NCI-H1436 treated with DMSO at 0.1 percent for 48 hours (cell line): ENCODE results near the gene CNTN4.
"Not testable (repeated sequence)": the region's sequence is repeated elsewhere in the genome, so short reads cannot be mapped to it uniquely, and the experiment has no call there.

Experiments used
- DNase-seq: peaks from one replicate; lab custom pipeline; 2025; lab: John Stamatoyannopoulos, UW

The CNTN4 gene

DNA sequence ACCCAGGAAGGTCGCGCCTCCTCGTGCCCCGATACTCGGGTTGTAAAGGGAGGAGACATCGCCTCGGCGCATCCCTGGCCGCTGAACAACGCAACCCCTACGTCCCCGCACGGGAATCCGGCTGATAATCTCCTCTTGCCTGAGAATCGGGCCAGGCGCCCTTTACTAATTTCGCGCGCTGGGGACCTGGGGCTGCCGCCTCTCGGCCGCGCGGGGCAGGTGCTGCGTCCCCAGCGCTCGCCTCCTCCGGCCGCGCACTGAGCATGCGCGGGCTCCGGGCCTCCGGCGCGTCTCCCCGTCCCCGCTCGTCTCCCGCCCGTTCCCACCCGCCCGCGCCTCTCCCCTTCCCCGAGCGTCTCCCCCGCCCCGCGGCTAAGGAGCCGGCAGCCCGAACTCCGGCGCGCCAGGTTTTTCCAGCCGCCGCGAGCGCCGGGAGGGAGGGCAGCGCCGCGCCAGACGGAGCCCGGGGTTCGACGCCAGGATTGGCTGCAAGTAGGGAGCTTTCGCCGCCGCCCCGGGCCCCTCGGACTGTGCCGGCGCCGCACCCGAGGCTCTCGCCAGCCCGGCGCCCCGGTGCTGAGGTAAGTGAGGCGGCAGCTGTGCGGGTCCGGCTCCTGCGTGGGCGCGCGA lies at the start of gene CNTN4:
CNTN4 (plus strand) TSS at position 469 of the 630 bp plus-strand sequence.
- no peak for DNase-seq

DNA sequence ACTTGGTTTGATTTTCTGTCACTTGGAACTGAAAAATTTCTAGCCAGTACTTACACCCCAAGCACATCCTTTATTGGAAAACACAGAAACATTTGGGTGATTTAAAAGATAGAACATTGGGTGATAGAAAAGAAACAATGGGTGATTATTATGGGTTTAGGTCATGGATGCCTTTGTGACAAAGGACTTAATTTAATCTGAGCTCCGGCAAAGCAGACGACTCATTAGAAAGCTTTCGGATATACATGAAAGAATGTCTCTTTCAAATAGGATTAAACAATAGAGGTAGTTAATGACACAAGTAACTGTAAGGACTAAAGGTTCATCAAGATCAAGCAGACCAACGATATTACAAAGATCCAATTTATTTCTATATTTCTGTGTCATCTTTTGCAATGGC lies 37.3 kb upstream of the CNTN4 start:
- no peak for DNase-seq

- no peak for DNase-seq
These were observed 27.1 kb upstream of the CNTN4 start for GRCh38 chr3:2071531-2071930.

GRCh38 chr3:2078821-2079220 lies 19.8 kb upstream of the CNTN4 start:
- no peak for DNase-seq

DNA sequence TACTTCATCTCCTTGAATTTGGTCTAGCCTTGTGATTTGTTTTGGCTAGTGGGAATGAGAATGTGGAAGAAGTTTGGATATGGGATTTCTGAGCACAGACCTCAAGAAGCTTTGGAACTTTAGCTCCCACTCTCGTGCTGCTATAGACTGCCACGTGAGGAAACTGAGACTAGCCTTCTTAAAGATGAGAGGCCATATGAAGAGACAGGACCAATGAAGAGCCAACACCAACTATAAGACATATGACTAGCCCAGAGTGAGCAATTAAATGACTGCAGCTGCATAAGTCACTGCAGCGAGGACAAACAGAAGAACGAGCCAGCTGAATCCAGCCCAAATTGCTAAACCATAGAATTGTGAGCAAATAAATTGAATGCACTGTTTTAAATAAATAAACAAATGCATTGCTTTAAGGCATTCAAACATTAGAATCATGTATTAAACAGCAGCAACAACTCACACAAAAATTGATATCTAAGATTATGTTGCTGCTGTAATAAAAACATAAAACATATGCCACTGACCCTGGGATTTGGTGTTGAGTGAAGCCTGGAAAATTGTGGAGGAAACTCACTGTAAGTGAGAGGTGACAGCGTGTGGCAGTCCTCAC lies 15.7 kb upstream of the CNTN4 start:
- no peak for DNase-seq

DNA sequence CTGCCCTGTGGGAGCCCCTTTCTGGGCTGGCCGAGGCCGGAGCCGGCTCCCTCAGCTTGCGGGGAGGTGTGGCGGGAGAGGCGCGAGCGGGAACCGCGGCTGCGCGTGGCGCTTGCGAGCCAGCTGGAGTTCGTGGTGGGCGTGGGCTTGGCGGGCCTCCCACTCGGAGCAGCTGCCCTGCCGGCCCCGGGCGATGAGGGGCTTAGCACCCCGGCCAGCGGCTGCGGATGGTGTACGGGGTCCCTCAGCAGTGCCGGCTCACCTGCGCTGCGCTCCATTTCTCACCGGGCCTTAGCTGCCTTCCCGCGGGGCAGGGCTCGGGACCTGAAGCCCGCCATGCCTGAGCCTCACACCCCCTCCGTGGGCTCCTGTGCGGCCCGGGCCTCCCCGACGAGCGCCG lies 15.1 kb upstream of the CNTN4 start:
- not testable (repeated sequence) for DNase-seq

DNA sequence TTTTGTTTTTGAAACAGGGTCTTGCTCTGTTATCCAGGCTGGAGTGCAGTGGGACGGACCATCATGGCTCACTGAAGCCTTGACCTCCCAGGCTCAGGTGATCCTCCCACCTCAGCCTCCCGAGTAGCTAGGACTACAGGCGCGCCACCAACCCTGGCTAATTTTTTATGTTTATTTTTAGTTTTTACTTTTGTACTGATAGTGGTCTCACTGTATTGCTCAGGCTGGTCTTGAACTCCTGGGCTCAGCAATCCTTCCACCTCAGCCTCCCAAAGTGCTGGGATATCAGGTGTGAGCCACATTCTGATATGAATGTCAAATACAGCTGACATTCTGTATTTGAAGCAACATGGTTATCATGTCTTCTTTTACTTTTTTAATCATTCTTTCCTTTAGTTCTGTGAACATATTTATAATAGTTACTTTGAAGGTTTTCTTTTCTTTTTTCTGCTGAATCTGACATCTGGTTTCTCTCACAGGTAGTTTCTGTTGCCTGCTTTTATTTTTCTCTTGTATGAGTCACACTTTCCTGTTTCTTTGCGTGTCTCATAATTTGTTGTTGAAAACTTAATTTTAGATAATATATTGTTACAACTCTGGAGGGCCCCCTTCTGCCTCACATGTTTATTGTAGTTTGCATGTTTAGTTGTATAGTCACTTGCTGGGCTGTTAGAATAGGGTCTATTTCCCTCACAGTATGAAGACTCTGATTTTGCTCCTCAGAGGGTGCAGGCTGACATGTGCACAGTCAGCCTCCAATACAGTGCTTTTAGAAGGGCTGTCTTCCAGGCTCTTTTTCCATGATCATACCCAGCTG lies 8.4 kb upstream of the CNTN4 start:
- DNase-seq, result no peak

GRCh38 chr3:2092758-2093157 lies 5.9 kb upstream of the CNTN4 start:
- no peak for DNase-seq

- DNase-seq, result no peak
These were observed 3.7 kb upstream of the CNTN4 start for GRCh38 chr3:2094941-2095340.

DNA sequence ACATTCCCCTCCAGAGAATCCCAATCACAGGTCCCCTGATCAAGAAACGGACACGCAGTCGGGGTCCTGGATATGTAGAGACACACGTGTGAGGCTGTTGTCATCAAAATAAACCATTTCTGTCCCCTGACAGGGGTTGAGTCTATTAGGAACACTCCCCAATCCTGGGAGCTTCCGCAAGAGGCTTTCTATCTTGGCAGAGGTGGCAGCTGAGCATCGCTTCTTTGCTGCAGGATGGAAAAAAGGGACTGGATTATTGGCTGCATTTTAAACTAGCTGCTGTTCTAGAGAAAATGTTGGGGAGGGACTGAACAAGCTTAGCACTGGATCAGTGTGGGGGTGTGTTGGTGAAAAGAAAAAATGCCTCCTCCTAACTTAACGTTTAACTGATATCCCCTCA lies 2.5 kb upstream of the CNTN4 start:
- DNase-seq, result no peak

- DNase-seq, result no peak
These were observed 950 bp upstream of the CNTN4 start for GRCh38 chr3:2097641-2098191.

DNA sequence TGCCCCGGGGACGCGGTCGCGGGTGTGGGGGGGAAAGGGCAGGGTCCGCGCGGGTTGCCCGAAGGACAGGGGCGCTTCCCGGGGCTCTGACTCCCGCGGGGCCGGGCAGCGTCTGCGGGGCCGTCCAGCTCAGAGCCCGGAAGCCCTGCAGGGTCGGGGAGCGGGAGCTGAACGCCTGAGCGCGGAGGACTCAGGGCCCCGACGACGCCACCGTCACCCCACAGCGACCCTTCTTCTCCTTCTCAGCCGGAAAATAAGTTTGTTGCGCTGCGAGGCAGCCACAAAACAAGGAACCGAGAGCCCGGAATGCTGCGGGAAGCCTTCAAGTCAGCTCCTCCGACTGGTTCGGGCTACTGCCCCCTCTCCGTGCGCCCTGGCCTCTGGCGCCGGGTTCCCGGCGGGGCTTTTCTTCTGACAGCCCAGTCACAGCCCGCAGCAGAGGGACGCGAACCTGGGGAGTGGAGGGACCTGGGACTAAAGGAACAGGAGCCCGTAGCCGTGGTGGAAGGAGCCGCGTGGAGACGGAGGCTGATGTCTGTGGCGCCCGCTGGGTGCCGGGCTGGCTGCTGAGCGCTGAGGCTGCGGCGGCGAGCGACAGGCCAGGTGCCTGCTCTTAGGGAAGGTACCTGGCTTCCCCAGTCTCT lies 484 bp downstream of the CNTN4 start:
- no peak for DNase-seq

DNA sequence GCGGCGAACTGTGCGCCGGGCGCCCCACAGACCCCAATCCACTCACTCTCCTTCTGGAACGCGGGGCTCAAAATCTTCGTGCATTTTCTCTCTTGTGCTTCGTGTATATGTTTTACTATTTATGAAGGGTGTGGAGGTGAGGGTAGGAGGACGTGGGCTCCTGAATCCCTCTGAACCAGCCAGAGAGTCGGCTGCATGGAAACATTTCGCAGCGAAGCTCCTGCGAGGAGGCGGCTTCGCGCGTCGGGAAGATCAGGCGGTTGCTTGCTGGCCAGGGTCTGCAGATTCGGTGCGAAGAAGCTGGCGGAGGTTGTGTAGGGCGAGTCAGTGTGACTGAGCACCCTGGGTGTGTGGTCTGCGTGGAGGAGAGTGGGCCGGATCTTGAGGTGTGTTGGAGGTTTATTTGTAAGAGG lies 1.1 kb downstream of the CNTN4 start:
- DNase-seq, result no peak

DNA sequence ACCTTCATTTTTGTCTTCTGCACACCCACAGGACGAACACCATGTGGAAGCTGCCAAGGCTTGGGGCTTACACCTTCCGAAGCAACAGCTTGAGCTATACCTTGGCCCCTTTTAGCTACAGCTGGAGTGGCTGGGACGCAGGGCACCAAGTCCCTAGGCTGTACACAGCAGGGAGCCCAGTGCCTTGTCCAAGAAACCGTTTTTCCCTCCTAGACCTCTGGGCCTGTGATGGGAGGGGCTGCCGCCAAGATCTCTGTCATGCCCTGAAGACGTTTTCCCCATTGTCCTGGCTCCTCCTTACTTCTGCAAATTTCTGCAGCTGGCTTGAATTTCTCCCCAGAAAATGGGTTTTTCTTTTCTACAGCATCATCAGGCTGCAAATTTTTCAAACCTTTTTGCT lies 7.8 kb downstream of the CNTN4 start:
- DNase-seq, result no peak

DNA sequence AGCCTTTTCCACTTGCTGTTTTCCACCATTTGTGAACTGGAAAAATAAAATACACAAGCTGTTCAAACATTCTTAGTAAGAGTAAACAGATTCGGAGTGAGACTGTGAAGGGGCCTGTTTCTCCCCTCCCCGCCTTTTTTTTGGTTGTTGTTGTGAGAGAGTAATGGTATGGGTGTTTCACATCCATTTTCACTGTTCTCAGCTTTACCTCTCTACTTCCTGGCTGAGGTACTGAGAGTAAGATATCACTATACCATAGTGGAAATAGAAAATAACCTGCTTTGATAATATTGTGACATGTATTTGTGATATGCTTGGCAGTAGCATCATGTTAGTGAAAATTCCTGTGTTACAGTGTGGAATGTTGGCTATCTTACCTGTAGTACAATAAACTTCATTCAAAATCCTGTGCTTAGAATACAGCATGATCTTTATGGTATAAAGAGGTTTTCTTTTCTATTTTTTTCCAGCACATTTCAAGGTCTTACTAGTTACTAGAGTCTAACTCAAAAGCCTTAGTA lies 12.0 kb downstream of the CNTN4 start:
- DNase-seq, result no peak

- no peak for DNase-seq
These were observed 16.1 kb downstream of the CNTN4 start for GRCh38 chr3:2114617-2115275.

- no peak for DNase-seq
These were observed 32.1 kb downstream of the CNTN4 start for GRCh38 chr3:2130726-2131125.

DNA sequence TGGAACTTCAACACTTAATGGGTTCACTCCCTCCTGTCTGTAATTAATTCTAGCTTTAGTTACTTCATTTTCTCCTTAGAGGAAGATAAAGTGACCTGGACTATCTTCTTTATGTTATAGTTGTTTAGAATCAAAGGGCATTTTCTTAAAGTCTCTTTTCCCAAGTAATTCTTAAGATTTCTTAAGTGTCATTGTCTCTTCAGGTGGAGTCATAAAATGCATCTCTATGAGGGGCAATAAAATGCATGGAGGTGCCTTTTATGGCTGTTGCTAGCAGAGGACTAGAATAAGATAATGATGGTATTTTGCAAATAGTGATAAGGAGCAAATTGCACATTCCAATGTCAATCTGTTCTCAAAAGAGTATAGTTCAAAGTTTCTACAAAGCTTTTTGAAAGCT lies 34.5 kb downstream of the CNTN4 start:
- DNase-seq, result no peak

DNA sequence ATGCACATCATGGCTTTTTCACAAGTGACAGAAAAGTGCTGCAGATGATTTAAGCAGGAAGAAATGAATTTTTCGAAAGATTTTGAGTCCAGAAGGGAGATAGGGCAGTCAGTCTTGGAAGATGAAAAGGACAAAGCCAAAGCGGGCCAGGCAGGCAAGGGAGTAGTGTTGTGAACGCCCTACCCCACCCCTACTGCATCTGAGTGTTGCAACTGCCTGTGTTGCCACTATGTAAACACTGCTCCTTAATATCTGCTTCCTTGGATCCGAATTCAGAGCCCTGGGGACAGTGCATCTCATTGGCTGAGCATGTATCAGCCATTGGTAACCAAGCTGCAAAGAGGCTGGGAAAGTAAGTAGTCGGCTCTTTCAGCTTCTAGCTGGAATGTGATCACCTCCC lies 39.0 kb downstream of the CNTN4 start:
- no peak for DNase-seq

DNA sequence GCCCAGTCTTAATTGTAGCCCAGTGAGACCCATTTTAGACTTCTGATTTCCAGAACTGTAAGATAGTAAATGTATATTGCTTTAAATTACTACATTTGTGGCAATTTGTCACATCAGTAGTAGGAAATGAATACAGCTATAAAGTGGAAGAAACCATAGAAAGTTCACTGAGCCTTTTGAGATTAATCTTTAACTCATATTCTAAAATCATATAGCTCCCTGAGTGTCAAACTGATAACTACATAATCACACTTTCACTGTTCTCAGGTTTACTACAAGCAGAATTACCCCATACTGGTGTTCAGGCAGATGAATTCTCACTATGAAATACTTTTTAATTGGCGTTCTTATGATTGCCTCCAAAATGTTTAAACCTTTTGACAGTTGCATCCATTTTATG lies 42.8 kb downstream of the CNTN4 start:
- DNase-seq, result no peak

- no peak for DNase-seq
These were observed 50.1 kb downstream of the CNTN4 start for GRCh38 chr3:2148561-2149340.
